Measurements from ENCODE around the gene KCTD19.

DNA sequence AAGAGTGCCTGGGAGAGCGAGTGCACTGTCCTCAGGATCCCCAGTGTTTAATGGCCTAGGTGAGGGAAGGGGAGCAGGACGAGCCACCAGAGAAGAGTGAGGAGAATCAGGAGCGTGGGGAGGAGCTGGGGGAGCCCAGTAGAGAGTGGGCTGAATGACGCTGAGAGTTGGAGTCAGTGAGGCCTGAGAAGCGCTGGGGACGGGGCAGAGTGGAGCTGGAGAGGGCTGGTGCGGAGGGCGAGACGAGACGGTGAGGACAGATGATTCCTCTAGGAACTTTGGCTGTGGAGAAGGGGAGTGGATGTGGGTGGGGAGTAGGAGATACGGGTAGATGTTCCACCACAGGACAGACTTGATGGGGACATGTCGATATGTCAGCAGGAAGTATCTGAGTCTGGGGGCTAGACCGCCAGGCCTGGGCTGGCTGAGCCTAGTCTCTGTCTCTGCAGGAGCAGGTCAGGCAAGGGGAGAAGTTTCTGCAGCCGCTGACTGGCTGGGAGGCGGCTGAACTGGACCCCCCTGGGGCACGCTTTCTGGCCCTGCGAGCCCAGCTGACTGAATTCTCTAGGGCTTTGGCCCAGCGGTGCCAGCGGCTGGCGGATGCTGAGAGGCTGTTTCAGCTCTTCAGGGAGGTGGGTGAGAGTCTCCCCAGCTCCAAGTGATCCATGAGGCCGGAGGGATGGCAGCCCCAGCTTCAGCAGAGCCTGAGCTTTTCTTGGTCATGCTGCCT, 42.5 kb downstream of the KCTD19 start:
- TF ChIP-seq, protein P1, sequence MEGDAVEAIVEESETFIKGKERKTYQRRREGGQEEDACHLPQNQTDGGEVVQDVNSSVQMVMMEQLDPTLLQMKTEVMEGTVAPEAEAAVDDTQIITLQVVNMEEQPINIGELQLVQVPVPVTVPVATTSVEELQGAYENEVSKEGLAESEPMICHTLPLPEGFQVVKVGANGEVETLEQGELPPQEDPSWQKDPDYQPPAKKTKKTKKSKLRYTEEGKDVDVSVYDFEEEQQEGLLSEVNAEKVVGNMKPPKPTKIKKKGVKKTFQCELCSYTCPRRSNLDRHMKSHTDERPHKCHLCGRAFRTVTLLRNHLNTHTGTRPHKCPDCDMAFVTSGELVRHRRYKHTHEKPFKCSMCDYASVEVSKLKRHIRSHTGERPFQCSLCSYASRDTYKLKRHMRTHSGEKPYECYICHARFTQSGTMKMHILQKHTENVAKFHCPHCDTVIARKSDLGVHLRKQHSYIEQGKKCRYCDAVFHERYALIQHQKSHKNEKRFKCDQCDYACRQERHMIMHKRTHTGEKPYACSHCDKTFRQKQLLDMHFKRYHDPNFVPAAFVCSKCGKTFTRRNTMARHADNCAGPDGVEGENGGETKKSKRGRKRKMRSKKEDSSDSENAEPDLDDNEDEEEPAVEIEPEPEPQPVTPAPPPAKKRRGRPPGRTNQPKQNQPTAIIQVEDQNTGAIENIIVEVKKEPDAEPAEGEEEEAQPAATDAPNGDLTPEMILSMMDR (IDR thresholded peaks at IDR 0.05; ENCODE audit: low read depth, low read length, poor library complexity, severe bottlenecking) = no peak
- TF ChIP-seq EZH2phosphoT487 (IDR thresholded peaks at IDR 0.05; ENCODE audit: borderline replicate concordance, low read length) = no peak
